GM18868 (cell line): ENCODE results near the gene CROCC.

Experiments
- ATAC-seq: cut with Tn5 transposase; IDR thresholded peaks from one replicate; pipeline ENCODE4 v1.9.1; 2021; ENCODE audit warnings: mild to moderate bottlenecking, moderate library complexity; ENCODE audit not compliant: unreplicated experiment

The CROCC gene

GRCh38 chr1:16981269-16981849, 59.6 kb downstream of the CROCC start:
- no peak for ATAC-seq

GRCh38 chr1:16982902-16983301, 61.2 kb downstream of the CROCC start:
- no peak for ATAC-seq

GRCh38 chr1:16983649-16984048, 61.9 kb downstream of the CROCC start:
- ATAC-seq = no peak

GRCh38 chr1:16984717-16985116, 63.0 kb downstream of the CROCC start:
- ATAC-seq = no peak

GRCh38 chr1:16986113-16986512, 64.4 kb downstream of the CROCC start:
- no peak for ATAC-seq

GRCh38 chr1:16986560-16986959, 64.8 kb downstream of the CROCC start:
- ATAC-seq = no peak

GRCh38 chr1:16986962-16987361, 65.2 kb downstream of the CROCC start:
- no peak for ATAC-seq

GRCh38 chr1:16988210-16988609, 66.5 kb downstream of the CROCC start:
- ATAC-seq = no peak

- ATAC-seq = no peak
Observed at GRCh38 chr1:16989676-16990391, 68.1 kb downstream of the CROCC start.

GRCh38 chr1:16991571-16991970, 69.8 kb downstream of the CROCC start:
- ATAC-seq = no peak

- ATAC-seq = no peak
Observed at GRCh38 chr1:16992102-16992501, 70.4 kb downstream of the CROCC start.

- no peak for ATAC-seq
Observed at GRCh38 chr1:16992675-16993074, 70.9 kb downstream of the CROCC start.

- no peak for ATAC-seq
Observed at GRCh38 chr1:16993521-16994038, 71.8 kb downstream of the CROCC start.

GRCh38 chr1:16996845-16997244, 75.1 kb downstream of the CROCC start:
- ATAC-seq = no peak

GRCh38 chr1:16998589-16998988, 76.9 kb downstream of the CROCC start:
- ATAC-seq = no peak

- ATAC-seq = no peak
Observed at GRCh38 chr1:16999863-17000262, 78.1 kb downstream of the CROCC start.

GRCh38 chr1:17001760-17002523, 80.2 kb downstream of the CROCC start:
- no peak for ATAC-seq

- ATAC-seq = no peak
Observed at GRCh38 chr1:17002524-17002902, 80.8 kb downstream of the CROCC start.

- no peak for ATAC-seq
Observed at GRCh38 chr1:17004466-17005364, 83.0 kb downstream of the CROCC start.

GRCh38 chr1:17005365-17005740, 83.6 kb downstream of the CROCC start:
- ATAC-seq = no peak

GRCh38 chr1:17007121-17007520, 85.4 kb downstream of the CROCC start:
- no peak for ATAC-seq
